ENCODE data around the gene DACT2.

Gene DACT2

GRCh38 chr6:168338777-168339176 is 19.2 kb upstream of the DACT2 start:
- no peaks in the 10 kb centered on the region for H3K36me3 ChIP-seq (ENCODE audit: insufficient read depth, low read length)
- H3K4me3 ChIP-seq (ENCODE audit: low read depth, low read length), result no peak overlapping the region
- H3K27ac ChIP-seq (ENCODE audit: low read depth, low read length), result no peak overlapping the region
- H2AFZ ChIP-seq (ENCODE audit: low read length, unreplicated experiment), result no peak overlapping the region
- no peaks in the 10 kb centered on the region for H3K4me1 ChIP-seq (ENCODE audit: control insufficient read depth, insufficient read depth, low read length, unreplicated experiment)
- H3K79me2 ChIP-seq (ENCODE audit: control insufficient read depth, insufficient read depth, low read length, unreplicated experiment), result no peaks in the 10 kb centered on the region
- H3K27me3 ChIP-seq (ENCODE audit: insufficient read depth, low read length), result no peaks in the 10 kb centered on the region

- Histone ChIP-seq H3K27me3 (ENCODE audit: insufficient read depth, low read length) (no peaks in the 10 kb centered on the region), H3K4me3 (ENCODE audit: low read depth, low read length) (no peak overlapping the region), H3K36me3 (ENCODE audit: insufficient read depth, low read length) (no peaks in the 10 kb centered on the region), H3K79me2 (ENCODE audit: control insufficient read depth, insufficient read depth, low read length, unreplicated experiment) (no peaks in the 10 kb centered on the region), H3K27ac (ENCODE audit: low read depth, low read length) (no peak overlapping the region), H2AFZ (ENCODE audit: low read length, unreplicated experiment) (no peak overlapping the region), H3K4me1 (ENCODE audit: control insufficient read depth, insufficient read depth, low read length, unreplicated experiment) (no peaks in the 10 kb centered on the region)
Measured at GRCh38 chr6:168336967-168337366, 17.4 kb upstream of the DACT2 start.

GRCh38 chr6:168333989-168334388 is 14.4 kb upstream of the DACT2 start:
- Histone ChIP-seq H3K36me3 (ENCODE audit: insufficient read depth, low read length) (no peaks in the 10 kb centered on the region), H2AFZ (ENCODE audit: low read length, unreplicated experiment) (no peak overlapping the region), H3K4me3 (ENCODE audit: low read depth, low read length) (no peak overlapping the region), H3K27ac (ENCODE audit: low read depth, low read length) (no peak overlapping the region), H3K27me3 (ENCODE audit: insufficient read depth, low read length) (no peaks in the 10 kb centered on the region), H3K4me1 (ENCODE audit: control insufficient read depth, insufficient read depth, low read length, unreplicated experiment) (no peaks in the 10 kb centered on the region), H3K79me2 (ENCODE audit: control insufficient read depth, insufficient read depth, low read length, unreplicated experiment) (no peaks in the 10 kb centered on the region)

GRCh38 chr6:168333491-168333890 is 13.9 kb upstream of the DACT2 start:
- Histone ChIP-seq H3K4me1 (ENCODE audit: control insufficient read depth, insufficient read depth, low read length, unreplicated experiment) (no peaks in the 10 kb centered on the region), H3K79me2 (ENCODE audit: control insufficient read depth, insufficient read depth, low read length, unreplicated experiment) (no peaks in the 10 kb centered on the region)

GRCh38 chr6:168333039-168333438 is 13.5 kb upstream of the DACT2 start:
- Histone ChIP-seq H3K4me3 (ENCODE audit: low read depth, low read length) (no peak overlapping the region), H3K36me3 (ENCODE audit: insufficient read depth, low read length) (no peaks in the 10 kb centered on the region), H3K4me1 (ENCODE audit: control insufficient read depth, insufficient read depth, low read length, unreplicated experiment) (no peaks in the 10 kb centered on the region), H3K79me2 (ENCODE audit: control insufficient read depth, insufficient read depth, low read length, unreplicated experiment) (no peaks in the 10 kb centered on the region), H3K27me3 (ENCODE audit: insufficient read depth, low read length) (no peaks in the 10 kb centered on the region), H3K27ac (ENCODE audit: low read depth, low read length) (no peak overlapping the region), H2AFZ (ENCODE audit: low read length, unreplicated experiment) (no peak overlapping the region)

More at GRCh38 chr6:168333491-168333890, 13.9 kb upstream of the DACT2 start:
- Histone ChIP-seq H3K27me3 (ENCODE audit: insufficient read depth, low read length) (no peaks in the 10 kb centered on the region), H3K36me3 (ENCODE audit: insufficient read depth, low read length) (no peaks in the 10 kb centered on the region), H3K27ac (ENCODE audit: low read depth, low read length) (no peak overlapping the region), H2AFZ (ENCODE audit: low read length, unreplicated experiment) (no peak overlapping the region), H3K4me3 (ENCODE audit: low read depth, low read length) (no peak overlapping the region)

GRCh38 chr6:168332020-168332419 is 12.4 kb upstream of the DACT2 start:
- Histone ChIP-seq H2AFZ (ENCODE audit: low read length, unreplicated experiment) (no peak overlapping the region), H3K27ac (ENCODE audit: low read depth, low read length) (no peak overlapping the region)

GRCh38 chr6:168331058-168331457 is 11.5 kb upstream of the DACT2 start:
- Histone ChIP-seq H3K27ac (ENCODE audit: low read depth, low read length) (no peak overlapping the region), H3K79me2 (ENCODE audit: control insufficient read depth, insufficient read depth, low read length, unreplicated experiment) (no peaks in the 10 kb centered on the region), H3K36me3 (ENCODE audit: insufficient read depth, low read length) (no peaks in the 10 kb centered on the region), H3K4me1 (ENCODE audit: control insufficient read depth, insufficient read depth, low read length, unreplicated experiment) (no peaks in the 10 kb centered on the region), H3K27me3 (ENCODE audit: insufficient read depth, low read length) (0 out of 2 replicates have a peak, but pooled peaks cover 2% of the 10 kb centered on the region), H2AFZ (ENCODE audit: low read length, unreplicated experiment) (no peak overlapping the region), H3K4me3 (ENCODE audit: low read depth, low read length) (no peak overlapping the region)

More at GRCh38 chr6:168332020-168332419, 12.4 kb upstream of the DACT2 start:
- H3K79me2 ChIP-seq (ENCODE audit: control insufficient read depth, insufficient read depth, low read length, unreplicated experiment), result no peaks in the 10 kb centered on the region
- no peaks in the 10 kb centered on the region for H3K36me3 ChIP-seq (ENCODE audit: insufficient read depth, low read length)
- H3K4me1 ChIP-seq (ENCODE audit: control insufficient read depth, insufficient read depth, low read length, unreplicated experiment), result no peaks in the 10 kb centered on the region
- H3K4me3 ChIP-seq (ENCODE audit: low read depth, low read length), result no peak overlapping the region
- no peaks in the 10 kb centered on the region for H3K27me3 ChIP-seq (ENCODE audit: insufficient read depth, low read length)

GRCh38 chr6:168330403-168330802 is 10.8 kb upstream of the DACT2 start:
- no peak overlapping the region for H3K27ac ChIP-seq (ENCODE audit: low read depth, low read length)
- H3K4me1 ChIP-seq (ENCODE audit: control insufficient read depth, insufficient read depth, low read length, unreplicated experiment), result no peaks in the 10 kb centered on the region
- no peak overlapping the region for H3K4me3 ChIP-seq (ENCODE audit: low read depth, low read length)
- H3K79me2 ChIP-seq (ENCODE audit: control insufficient read depth, insufficient read depth, low read length, unreplicated experiment), result no peaks in the 10 kb centered on the region
- H2AFZ ChIP-seq (ENCODE audit: low read length, unreplicated experiment), result no peak overlapping the region
- H3K36me3 ChIP-seq (ENCODE audit: insufficient read depth, low read length), result no peaks in the 10 kb centered on the region
- H3K27me3 ChIP-seq (ENCODE audit: insufficient read depth, low read length), result 0 out of 2 replicates have a peak, but pooled peaks cover 5% of the 10 kb centered on the region

- no peak overlapping the region for H2AFZ ChIP-seq (ENCODE audit: low read length, unreplicated experiment)
- H3K27me3 ChIP-seq (ENCODE audit: insufficient read depth, low read length), result peaks cover 10% of the 10 kb centered on the region; the same call in 1 of the 2 replicates
- H3K4me3 ChIP-seq (ENCODE audit: low read depth, low read length), result no peak overlapping the region
- H3K79me2 ChIP-seq (ENCODE audit: control insufficient read depth, insufficient read depth, low read length, unreplicated experiment), result no peaks in the 10 kb centered on the region
- no peaks in the 10 kb centered on the region for H3K36me3 ChIP-seq (ENCODE audit: insufficient read depth, low read length)
- H3K27ac ChIP-seq (ENCODE audit: low read depth, low read length), result no peak overlapping the region
- H3K4me1 ChIP-seq (ENCODE audit: control insufficient read depth, insufficient read depth, low read length, unreplicated experiment), result no peaks in the 10 kb centered on the region
Measured at GRCh38 chr6:168328086-168328485, 8.5 kb upstream of the DACT2 start.

GRCh38 chr6:168326294-168327261 is 7.0 kb upstream of the DACT2 start:
- no peaks in the 10 kb centered on the region for H3K79me2 ChIP-seq (ENCODE audit: control insufficient read depth, insufficient read depth, low read length, unreplicated experiment)
- H3K27ac ChIP-seq (ENCODE audit: low read depth, low read length), result no peak overlapping the region
- peaks cover 13% of the 10 kb centered on the region for H3K27me3 ChIP-seq (ENCODE audit: insufficient read depth, low read length)
- H3K4me1 ChIP-seq (ENCODE audit: control insufficient read depth, insufficient read depth, low read length, unreplicated experiment), result no peaks in the 10 kb centered on the region
- H2AFZ ChIP-seq (ENCODE audit: low read length, unreplicated experiment), result no peak overlapping the region
- H3K4me3 ChIP-seq (ENCODE audit: low read depth, low read length), result no peak overlapping the region
- H3K36me3 ChIP-seq (ENCODE audit: insufficient read depth, low read length), result no peaks in the 10 kb centered on the region

GRCh38 chr6:168322966-168323365 is 3.4 kb upstream of the DACT2 start:
- no peak overlapping the region for H3K4me3 ChIP-seq (ENCODE audit: low read depth, low read length)
- no peaks in the 10 kb centered on the region for H3K79me2 ChIP-seq (ENCODE audit: control insufficient read depth, insufficient read depth, low read length, unreplicated experiment)
- no peak overlapping the region for H3K27ac ChIP-seq (ENCODE audit: low read depth, low read length)
- peaks cover 47% of the 10 kb centered on the region for H3K27me3 ChIP-seq (ENCODE audit: insufficient read depth, low read length)
- no peaks in the 10 kb centered on the region for H3K36me3 ChIP-seq (ENCODE audit: insufficient read depth, low read length)
- no peak overlapping the region for H2AFZ ChIP-seq (ENCODE audit: low read length, unreplicated experiment)
- no peaks in the 10 kb centered on the region for H3K4me1 ChIP-seq (ENCODE audit: control insufficient read depth, insufficient read depth, low read length, unreplicated experiment)

Measured in ACC112 (cell line).